Measurements from ENCODE around the gene PLEKHJ1. TPM values are rescaled to one million over a fixed set of nuclear protein-coding genes. Genes with fewer than 3 reads are reported as not detected.

PLEKHJ1 gene
- total RNA-seq, 1 experiment from 2014 or later = 73.7 TPM

DNA sequence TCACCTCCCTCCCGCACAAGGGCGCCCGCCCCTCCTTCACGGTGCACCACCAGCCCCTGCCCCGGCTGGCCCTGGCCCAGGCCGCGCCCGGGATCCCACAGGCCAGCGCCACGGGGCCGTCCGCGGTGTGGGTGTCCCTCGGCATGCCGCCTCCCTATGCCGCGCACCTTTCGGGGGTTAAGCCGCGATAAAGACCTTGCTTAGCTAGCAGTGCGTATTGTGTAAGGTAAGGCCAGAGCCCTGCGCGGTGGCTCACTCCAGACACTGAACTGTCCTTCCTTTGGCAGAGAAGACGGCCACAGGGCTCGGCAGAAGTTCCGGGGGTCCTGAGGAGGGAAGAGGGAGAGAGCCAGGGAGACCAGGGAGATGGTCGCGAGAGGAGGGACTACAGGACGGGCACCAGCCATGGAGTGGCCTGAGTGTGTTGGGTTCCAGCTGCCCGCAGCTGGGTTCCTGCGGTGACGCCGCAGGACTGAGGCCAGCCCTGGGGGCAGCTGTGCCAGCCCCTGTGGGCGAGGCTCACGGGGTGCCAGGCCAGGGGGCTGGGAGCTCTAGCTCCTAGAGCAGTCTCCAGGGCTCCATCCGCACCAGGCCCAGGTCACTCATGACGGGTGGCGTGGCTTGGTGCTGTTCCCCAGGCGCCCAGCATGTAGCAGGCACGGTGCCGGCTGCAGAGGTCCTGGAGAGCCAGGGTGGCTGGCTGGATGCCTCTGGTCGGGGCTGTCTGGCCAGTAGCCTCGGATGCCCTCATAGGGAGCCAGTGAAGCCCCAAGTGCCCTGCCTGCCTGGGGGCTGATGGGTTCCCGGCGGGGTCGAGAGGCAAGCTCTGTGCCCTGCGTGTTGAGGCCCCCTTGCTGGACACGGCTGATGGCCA is 7.7 kb downstream of the PLEKHJ1 start:
- CTCF ChIA-PET = interaction anchor here (0.7 kb wide), 1 partner anchor 72 kb away, joined by 11 read pairs; no protein-coding TSS in a partner anchor
- Histone ChIP-seq H3K9me3 (ENCODE audit: low read depth, low read length, poor library complexity, severe bottlenecking) (no peaks in the 10 kb centered on the region), H3K27ac (ENCODE audit: low read depth, low read length, poor library complexity, severe bottlenecking) (no peak overlapping the region), H3K4me1 (ENCODE audit: insufficient read depth, low read length, poor library complexity, severe bottlenecking) (no peaks in the 10 kb centered on the region), H3K36me3 (ENCODE audit: insufficient read depth, low read length, poor library complexity, severe bottlenecking) (peaks cover 77% of the 10 kb centered on the region), H3K27me3 (replicated peaks; ENCODE audit: insufficient read depth, low read depth, low read length, poor library complexity) (no peaks in the 10 kb centered on the region), H3K4me3 (ENCODE audit: low read depth, low read length, poor library complexity, severe bottlenecking) (no peak overlapping the region)
- no TSS peak for BruUV-seq (replicated peaks)
- TF ChIP-seq, protein P1, sequence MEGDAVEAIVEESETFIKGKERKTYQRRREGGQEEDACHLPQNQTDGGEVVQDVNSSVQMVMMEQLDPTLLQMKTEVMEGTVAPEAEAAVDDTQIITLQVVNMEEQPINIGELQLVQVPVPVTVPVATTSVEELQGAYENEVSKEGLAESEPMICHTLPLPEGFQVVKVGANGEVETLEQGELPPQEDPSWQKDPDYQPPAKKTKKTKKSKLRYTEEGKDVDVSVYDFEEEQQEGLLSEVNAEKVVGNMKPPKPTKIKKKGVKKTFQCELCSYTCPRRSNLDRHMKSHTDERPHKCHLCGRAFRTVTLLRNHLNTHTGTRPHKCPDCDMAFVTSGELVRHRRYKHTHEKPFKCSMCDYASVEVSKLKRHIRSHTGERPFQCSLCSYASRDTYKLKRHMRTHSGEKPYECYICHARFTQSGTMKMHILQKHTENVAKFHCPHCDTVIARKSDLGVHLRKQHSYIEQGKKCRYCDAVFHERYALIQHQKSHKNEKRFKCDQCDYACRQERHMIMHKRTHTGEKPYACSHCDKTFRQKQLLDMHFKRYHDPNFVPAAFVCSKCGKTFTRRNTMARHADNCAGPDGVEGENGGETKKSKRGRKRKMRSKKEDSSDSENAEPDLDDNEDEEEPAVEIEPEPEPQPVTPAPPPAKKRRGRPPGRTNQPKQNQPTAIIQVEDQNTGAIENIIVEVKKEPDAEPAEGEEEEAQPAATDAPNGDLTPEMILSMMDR (conservative IDR thresholded peaks at IDR 0.05; ENCODE audit: low read depth, low read length) = no peak
- TF ChIP-seq EZH2 (IDR thresholded peaks at IDR 0.05; ENCODE audit: borderline replicate concordance, low read depth, low read length, poor library complexity, severe bottlenecking) = no peak
- no peak for DNase-seq (ENCODE audit: low spot score)
- POLR2A ChIA-PET (ENCODE audit: low non-redundant PET) = interaction anchor here (0.5 kb wide), 1 partner anchor 52 kb away, joined by 3 read pairs; no protein-coding TSS in a partner anchor
- intact Hi-C loops (cut with micrococcal nuclease; ENCODE audit: unreplicated experiment) = no loop called here

DNA sequence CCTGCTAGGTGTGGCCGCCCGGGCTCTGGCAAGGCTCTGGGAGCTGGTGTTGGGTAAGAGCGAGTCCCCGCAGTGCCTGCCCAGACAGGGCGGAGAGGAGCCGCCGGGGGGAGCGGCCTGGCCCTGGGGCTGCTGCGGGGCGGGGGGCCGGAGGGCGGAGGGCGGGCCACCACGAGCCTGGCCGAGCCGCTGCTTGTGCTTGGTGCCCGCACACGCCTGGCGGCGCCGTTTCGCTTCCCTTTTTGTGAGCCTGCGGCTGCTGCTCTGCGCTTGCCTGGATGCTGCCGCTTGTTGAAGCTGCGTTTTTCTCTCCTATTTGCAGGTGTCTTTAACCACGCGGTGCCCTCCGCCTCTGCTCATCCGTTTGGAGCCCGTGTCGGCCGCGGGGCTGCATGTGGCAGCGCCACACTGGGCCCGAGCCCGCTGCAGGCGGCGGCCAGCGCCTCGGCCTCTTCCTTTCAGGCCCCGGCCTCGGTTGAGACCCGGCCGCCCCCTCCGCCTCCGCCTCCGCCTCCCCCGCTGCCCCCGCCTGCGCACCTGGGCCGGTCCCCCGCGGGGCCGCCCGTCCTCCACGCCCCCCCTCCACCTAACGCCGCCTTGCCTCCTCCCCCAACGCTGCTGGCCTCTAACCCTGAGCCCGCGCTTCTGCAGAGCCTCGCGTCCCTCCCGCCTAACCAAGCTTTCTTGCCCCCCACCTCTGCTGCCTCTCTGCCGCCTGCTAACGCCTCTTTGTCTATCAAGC is 8.5 kb downstream of the PLEKHJ1 start:
- ChIA-PET POLR2A (ENCODE audit: low non-redundant PET) (no interaction called here), CTCF (interaction anchor here (0.7 kb wide), 1 partner anchor 71 kb away, joined by 11 read pairs; no protein-coding TSS in a partner anchor)
- H3K4me1 ChIP-seq (ENCODE audit: insufficient read depth, low read length, poor library complexity, severe bottlenecking) = no peaks in the 10 kb centered on the region
- peaks cover 72% of the 10 kb centered on the region for H3K36me3 ChIP-seq (ENCODE audit: insufficient read depth, low read length, poor library complexity, severe bottlenecking)
- no peak overlapping the region for H3K27ac ChIP-seq (ENCODE audit: low read depth, low read length, poor library complexity, severe bottlenecking)
- H3K27me3 ChIP-seq (replicated peaks; ENCODE audit: insufficient read depth, low read depth, low read length, poor library complexity) = no peaks in the 10 kb centered on the region
- BruUV-seq (replicated peaks) = no TSS peak
- intact Hi-C loops (cut with micrococcal nuclease; ENCODE audit: unreplicated experiment) = no loop called here
- TF ChIP-seq, protein P1 (conservative IDR thresholded peaks at IDR 0.05; ENCODE audit: low read depth, low read length) = no peak
- TF ChIP-seq EZH2 (IDR thresholded peaks at IDR 0.05; ENCODE audit: borderline replicate concordance, low read depth, low read length, poor library complexity, severe bottlenecking) = no peak
- no peak for DNase-seq (ENCODE audit: low spot score)
- no peaks in the 10 kb centered on the region for H3K9me3 ChIP-seq (ENCODE audit: low read depth, low read length, poor library complexity, severe bottlenecking)
- H3K4me3 ChIP-seq (ENCODE audit: low read depth, low read length, poor library complexity, severe bottlenecking) = no peak overlapping the region

DNA sequence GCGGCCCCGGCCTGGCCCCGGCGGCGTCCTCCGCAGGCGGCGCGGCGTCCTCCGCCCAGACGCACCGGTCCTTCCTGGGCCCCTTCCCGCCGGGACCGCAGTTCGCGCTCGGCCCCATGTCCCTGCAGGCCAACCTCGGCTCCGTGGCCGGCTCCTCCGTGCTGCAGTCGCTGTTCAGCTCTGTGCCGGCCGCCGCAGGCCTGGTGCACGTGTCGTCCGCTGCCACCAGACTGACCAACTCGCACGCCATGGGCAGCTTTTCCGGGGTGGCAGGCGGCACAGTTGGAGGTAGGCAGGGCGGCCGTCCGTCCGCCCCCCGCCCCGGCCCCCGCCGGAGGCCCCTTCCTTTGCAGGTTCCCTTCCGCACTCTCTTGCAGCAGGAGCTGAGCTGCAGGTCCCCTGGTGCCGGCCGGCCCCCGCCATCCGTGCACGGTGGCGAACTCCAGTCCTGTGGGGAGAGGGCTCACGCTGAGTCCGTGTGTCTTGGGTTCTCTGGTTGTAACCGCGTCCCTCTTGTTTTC is 9.2 kb downstream of the PLEKHJ1 start:
- Histone ChIP-seq H3K4me3 (ENCODE audit: low read depth, low read length, poor library complexity, severe bottlenecking) (no peak overlapping the region), H3K27ac (ENCODE audit: low read depth, low read length, poor library complexity, severe bottlenecking) (no peak overlapping the region), H3K27me3 (replicated peaks; ENCODE audit: insufficient read depth, low read depth, low read length, poor library complexity) (no peaks in the 10 kb centered on the region), H3K9me3 (ENCODE audit: low read depth, low read length, poor library complexity, severe bottlenecking) (no peaks in the 10 kb centered on the region), H3K4me1 (ENCODE audit: insufficient read depth, low read length, poor library complexity, severe bottlenecking) (no peaks in the 10 kb centered on the region), H3K36me3 (ENCODE audit: insufficient read depth, low read length, poor library complexity, severe bottlenecking) (peaks cover 74% of the 10 kb centered on the region)
- DNase-seq (ENCODE audit: low spot score) = no peak
- no TSS peak for BruUV-seq (replicated peaks)
- no peak for TF ChIP-seq EZH2 (IDR thresholded peaks at IDR 0.05; ENCODE audit: borderline replicate concordance, low read depth, low read length, poor library complexity, severe bottlenecking)
- TF ChIP-seq, protein P1 (conservative IDR thresholded peaks at IDR 0.05; ENCODE audit: low read depth, low read length) = no peak
- intact Hi-C loops (cut with micrococcal nuclease; ENCODE audit: unreplicated experiment) = no loop called here
- CTCF ChIA-PET = no interaction called here
- POLR2A ChIA-PET (ENCODE audit: low non-redundant PET) = no interaction called here
